Muscle of leg (tissue), 11 donors: ENCODE results near the gene MAP7. TPM values are rescaled to one million over a fixed set of nuclear protein-coding genes. Genes with fewer than 3 reads are reported as not detected.

Experiments used
- DNase-seq: peaks from one replicate; pipeline ENCODE4 v3.0.0; 2013
- H3K27ac ChIP-seq: one replicate; pipeline ENCODE4 v1.5.1; 2013; ENCODE audit warnings: mild to moderate bottlenecking, low read length, control low read depth
- H3K27me3 ChIP-seq: one replicate; pipeline ENCODE4 v1.6.1; 2013; ENCODE audit warnings: low read length; ENCODE audit not compliant: control insufficient read depth, insufficient read depth
- H3K36me3 ChIP-seq: one replicate; pipeline ENCODE4 v1.6.1; 2013; ENCODE audit warnings: low read length; ENCODE audit not compliant: control insufficient read depth, insufficient read depth
- H3K4me1 ChIP-seq: one replicate; pipeline ENCODE4 v1.6.1; 2013; ENCODE audit warnings: low read length; ENCODE audit not compliant: control insufficient read depth, insufficient read depth
- H3K4me3 ChIP-seq: one replicate; pipeline ENCODE4 v1.5.1; 2013; ENCODE audit warnings: low read length, control low read depth
- H3K9me3 ChIP-seq: replicated peaks from 2 replicates; pipeline ENCODE4 v1.6.1; 2013; ENCODE audit warnings: low read depth, low read length; ENCODE audit not compliant: control insufficient read depth
- WGBS: methylation state at CpG from one replicate; pipeline ENCODE4 v1.1.5; 2013; ENCODE audit warnings: missing lambda C conversion rate; ENCODE audit not compliant: insufficient coverage; 5-methylcytosine and 5-hydroxymethylcytosine counted together
- polyA plus RNA-seq, 8 donors: library from polyadenylated mRNA; unstranded; fragments of 120-200 nt; gene quantifications; one replicate each; pipeline versions ENCODE4 v1.2.1 to v1.2.3, GENCODE V29; 2013; ENCODE audit warnings: inconsistent platforms in 1 of 8, low replicate concordance in 1 of 8; ENCODE audit not compliant: insufficient read length in 8 of 8, insufficient read depth in 1 of 8
- total RNA-seq: library from RNA; stranded (reverse); fragments of 120-200 nt; gene quantifications from one replicate; pipeline ENCODE4 v1.2.4, GENCODE V29; 2013

MAP7 gene
- total and polyA plus RNA-seq, 9 donors = 0.14 to 1.9 (median 0.48) TPM

DNA sequence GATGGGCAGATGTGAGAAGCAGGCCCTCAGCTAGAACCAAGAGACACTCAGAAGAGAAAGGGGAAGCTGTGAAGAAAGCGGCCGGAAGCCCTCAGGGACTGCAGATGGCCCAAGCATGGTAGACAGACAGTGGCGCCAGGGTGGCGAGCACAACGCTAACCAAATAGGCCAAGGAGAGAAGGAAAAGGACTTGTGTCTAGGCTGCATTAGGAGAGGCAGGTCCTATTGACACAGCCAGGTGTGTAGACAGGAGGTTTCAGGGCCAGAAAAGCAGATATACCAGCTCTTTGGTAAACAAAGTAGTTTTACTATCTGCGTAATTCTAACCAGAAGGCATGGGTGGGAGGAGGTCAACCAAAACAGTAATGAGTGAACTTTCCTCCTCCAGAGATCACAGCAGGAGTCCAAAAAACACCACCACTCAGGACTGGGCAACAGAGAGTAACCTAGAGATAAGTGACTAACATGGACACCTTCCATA lies 15.8 kb upstream of the MAP7 start:
- Histone ChIP-seq H3K27me3 (no peaks in the 10 kb centered on the region), H3K4me3 (no peak overlapping the region), H3K27ac (no peak overlapping the region), H3K9me3 (peaks cover 3% of the 10 kb centered on the region), H3K36me3 (no peaks in the 10 kb centered on the region), H3K4me1 (no peaks in the 10 kb centered on the region)
- no peak for DNase-seq
- WGBS = 93% methylated on average over 5 of the region's 6 CpGs

DNA sequence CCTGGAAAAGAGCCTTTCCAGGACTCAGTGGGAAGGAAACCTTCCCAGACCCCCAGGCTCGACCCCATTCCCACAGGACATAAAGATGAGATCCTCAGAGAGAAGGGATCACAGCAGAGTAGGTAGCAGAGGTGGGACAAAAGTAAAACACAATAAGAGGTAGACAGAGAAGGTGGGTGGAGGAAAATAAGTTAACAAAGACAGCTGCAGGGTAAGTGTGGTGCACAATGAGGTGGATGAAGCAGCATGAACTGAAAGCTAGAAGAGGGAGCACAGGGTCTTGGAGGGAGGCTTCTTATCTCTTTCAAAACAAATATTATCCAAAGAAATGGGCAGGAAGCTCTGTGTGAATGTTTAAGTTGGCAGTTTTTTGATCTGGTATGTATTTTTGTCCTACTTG lies 14.0 kb upstream of the MAP7 start:
- H3K36me3 ChIP-seq = no peaks in the 10 kb centered on the region
- no peaks in the 10 kb centered on the region for H3K27me3 ChIP-seq
- H3K4me1 ChIP-seq = no peaks in the 10 kb centered on the region
- no CpG with 5 or more reads among the region's 1 CpG for WGBS
- no peak overlapping the region for H3K4me3 ChIP-seq
- no peak overlapping the region for H3K27ac ChIP-seq
- DNase-seq = no peak
- H3K9me3 ChIP-seq = no peaks in the 10 kb centered on the region

GRCh38 chr6:136563386-136564152 lies 13.3 kb upstream of the MAP7 start:
- H3K27me3 ChIP-seq = no peaks in the 10 kb centered on the region
- no peaks in the 10 kb centered on the region for H3K9me3 ChIP-seq
- 67% methylated on average over 1 of the region's 6 CpGs for WGBS
- no peak overlapping the region for H3K27ac ChIP-seq
- DNase-seq = no peak
- H3K36me3 ChIP-seq = no peaks in the 10 kb centered on the region
- H3K4me3 ChIP-seq = no peak overlapping the region
- no peaks in the 10 kb centered on the region for H3K4me1 ChIP-seq

DNA sequence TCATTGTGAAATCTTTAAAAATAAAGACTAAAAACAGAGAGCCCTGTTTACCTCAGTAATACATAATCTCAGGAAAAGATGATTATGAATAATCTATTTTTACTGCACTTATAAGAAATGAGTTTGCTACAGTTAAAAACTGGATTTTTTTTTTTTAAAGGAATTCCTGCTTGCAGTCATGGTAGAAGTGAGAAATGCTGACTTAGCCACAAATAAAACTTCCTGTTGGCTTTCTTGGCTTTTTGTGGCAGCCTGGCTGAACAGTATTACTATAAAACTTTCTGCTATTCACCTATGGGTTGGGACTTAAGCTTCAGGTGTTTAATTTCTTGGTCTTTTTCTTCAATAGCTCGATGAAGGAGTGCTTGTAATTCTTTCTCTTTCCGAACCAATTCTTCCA lies 12.0 kb upstream of the MAP7 start:
- H3K36me3 ChIP-seq = no peaks in the 10 kb centered on the region
- no peak for DNase-seq
- no peak overlapping the region for H3K4me3 ChIP-seq
- H3K27me3 ChIP-seq = no peaks in the 10 kb centered on the region
- no peaks in the 10 kb centered on the region for H3K9me3 ChIP-seq
- no peaks in the 10 kb centered on the region for H3K4me1 ChIP-seq
- WGBS = no CpG with 5 or more reads among the region's 2 CpGs
- no peak overlapping the region for H3K27ac ChIP-seq

GRCh38 chr6:136553166-136553787 lies 3.1 kb upstream of the MAP7 start:
- Histone ChIP-seq H3K9me3 (no peaks in the 10 kb centered on the region), H3K27me3 (peaks cover 30% of the 10 kb centered on the region), H3K4me1 (peaks cover 11% of the 10 kb centered on the region), H3K4me3 (no peak overlapping the region), H3K27ac (no peak overlapping the region), H3K36me3 (no peaks in the 10 kb centered on the region)
- DNase-seq = no peak
- WGBS = 73% methylated on average over 2 of the region's 5 CpGs

- WGBS = 63% methylated on average over 4 of the region's 4 CpGs
- Histone ChIP-seq H3K4me3 (no peak overlapping the region), H3K9me3 (no peaks in the 10 kb centered on the region), H3K36me3 (no peaks in the 10 kb centered on the region), H3K4me1 (peaks cover 11% of the 10 kb centered on the region), H3K27me3 (peaks cover 30% of the 10 kb centered on the region), H3K27ac (no peak overlapping the region)
- no peak for DNase-seq
Measured at GRCh38 chr6:136552054-136552453, 1.8 kb upstream of the MAP7 start.

DNA sequence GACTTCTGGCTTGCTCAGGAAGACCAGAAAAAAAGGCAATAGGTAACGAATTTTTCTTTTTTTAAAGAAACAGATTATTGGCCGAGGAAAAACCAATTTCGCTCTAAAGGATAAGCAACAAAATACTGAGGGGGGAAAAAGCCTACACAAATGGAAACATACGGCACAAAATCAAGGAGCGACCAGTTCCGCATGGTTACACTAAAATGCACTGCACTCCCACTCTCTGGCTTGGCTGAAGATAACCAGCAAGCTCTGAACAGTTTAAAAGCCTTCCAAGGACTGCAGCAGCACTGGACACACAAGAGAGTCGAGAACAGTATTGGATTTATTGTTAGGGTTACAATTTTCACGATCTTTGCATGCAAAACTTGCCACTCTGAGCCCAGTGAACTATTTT lies 881 bp upstream of the MAP7 start:
- H3K4me1 ChIP-seq = peaks cover 11% of the 10 kb centered on the region
- 86% methylated on average over 4 of the region's 8 CpGs for WGBS
- no peaks in the 10 kb centered on the region for H3K9me3 ChIP-seq
- H3K4me3 ChIP-seq = no peak overlapping the region
- peaks cover 30% of the 10 kb centered on the region for H3K27me3 ChIP-seq
- H3K36me3 ChIP-seq = no peaks in the 10 kb centered on the region
- no peak overlapping the region for H3K27ac ChIP-seq
- DNase-seq = no peak

DNA sequence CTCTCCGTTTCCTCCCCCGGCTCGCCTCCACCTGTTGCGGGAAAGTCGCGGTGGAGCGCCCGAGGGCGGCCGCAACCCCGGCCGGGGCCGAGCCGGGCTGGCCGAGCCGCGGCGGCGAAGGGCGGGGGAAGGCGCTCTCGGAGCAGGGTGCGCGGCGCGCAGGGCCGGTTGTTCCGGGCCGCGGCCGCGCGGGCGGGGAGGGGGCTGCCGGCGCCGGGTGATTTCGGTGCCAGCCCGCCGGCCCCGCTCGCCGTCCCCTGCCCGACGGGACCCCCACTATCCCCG lies 235 bp downstream of the MAP7 start:
- peak overlapping the region; percentile 49 for H3K4me3 ChIP-seq
- no peaks in the 10 kb centered on the region for H3K9me3 ChIP-seq
- H3K27me3 ChIP-seq = peaks cover 32% of the 10 kb centered on the region
- no peak overlapping the region for H3K27ac ChIP-seq
- under 1% methylated on average over 46 of the region's 46 CpGs for WGBS
- peaks cover 11% of the 10 kb centered on the region for H3K4me1 ChIP-seq
- no peak for DNase-seq
- H3K36me3 ChIP-seq = no peaks in the 10 kb centered on the region

DNA sequence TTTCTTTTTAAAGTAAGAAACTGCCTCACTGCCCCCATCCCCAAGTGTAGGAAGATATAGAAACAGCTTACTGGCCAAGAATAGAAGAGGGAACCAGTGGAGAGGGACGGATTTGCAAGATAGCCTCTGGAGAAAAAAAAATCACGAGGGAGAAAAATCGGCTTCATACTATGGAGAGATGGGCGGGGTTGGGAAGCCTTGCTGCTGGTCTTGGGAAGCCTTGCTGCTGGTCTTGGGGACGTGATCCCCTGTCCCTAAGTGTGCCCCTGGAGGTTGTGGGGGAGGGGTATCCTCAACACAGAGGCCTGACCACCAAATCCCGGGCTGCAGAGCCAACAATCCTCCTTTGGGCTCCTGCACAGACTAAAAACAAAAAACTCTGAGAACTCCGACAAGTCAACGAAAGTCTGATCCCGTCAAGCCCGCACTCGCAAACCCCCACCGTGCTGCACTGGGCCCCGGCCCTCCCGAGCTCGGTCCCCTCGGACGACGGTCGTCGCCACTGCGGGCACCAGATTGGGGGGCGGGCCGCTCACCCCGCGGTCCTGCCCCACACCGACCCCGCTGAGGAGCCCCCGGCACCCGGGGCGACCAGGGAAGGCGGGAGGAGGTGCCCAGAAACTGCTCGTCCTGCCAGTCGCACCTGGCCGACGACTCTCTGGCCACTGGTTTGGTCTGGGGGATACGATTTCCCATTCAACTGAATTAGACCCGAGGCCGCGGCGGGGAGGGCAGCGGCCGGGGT lies 750 bp downstream of the MAP7 start:
- WGBS = 2% methylated on average over 40 of the region's 42 CpGs
- Histone ChIP-seq H3K4me3 (peak overlapping the region; percentile 49), H3K36me3 (no peaks in the 10 kb centered on the region), H3K27me3 (peaks cover 35% of the 10 kb centered on the region), H3K27ac (no peak overlapping the region), H3K4me1 (peaks cover 11% of the 10 kb centered on the region), H3K9me3 (no peaks in the 10 kb centered on the region)
- peak; percentile 20 for DNase-seq

- Histone ChIP-seq H3K36me3 (no peaks in the 10 kb centered on the region), H3K9me3 (no peaks in the 10 kb centered on the region), H3K27ac (no peak overlapping the region), H3K27me3 (peaks cover 35% of the 10 kb centered on the region), H3K4me3 (no peak overlapping the region), H3K4me1 (peaks cover 11% of the 10 kb centered on the region)
- WGBS = 33% methylated on average over 6 of the region's 14 CpGs
- no peak for DNase-seq
Measured at GRCh38 chr6:136548582-136549299, 1.5 kb downstream of the MAP7 start.
